IPS-18a (cell line): ENCODE measurements around the gene TRABD2B.

Source experiments
- H3K27ac ChIP-seq: one replicate; pipeline ENCODE4 v1.5.1; 2013; ENCODE audit warnings: low read length
- H3K27me3 ChIP-seq: one replicate; pipeline ENCODE4 v1.6.1; 2013; ENCODE audit warnings: mild to moderate bottlenecking, low read length; ENCODE audit not compliant: control insufficient read depth, insufficient read depth
- H3K36me3 ChIP-seq: one replicate; pipeline ENCODE4 v1.6.1; 2013; ENCODE audit warnings: low read depth, low read length; ENCODE audit not compliant: control insufficient read depth
- H3K4me1 ChIP-seq: one replicate; pipeline ENCODE4 v1.6.1; 2013; ENCODE audit warnings: low read depth, low read length; ENCODE audit not compliant: control insufficient read depth
- H3K4me3 ChIP-seq: one replicate; pipeline ENCODE4 v1.5.1; 2013; ENCODE audit warnings: low read length
- H3K9ac ChIP-seq: one replicate; pipeline ENCODE4 v1.6.1; 2013; ENCODE audit warnings: mild to moderate bottlenecking, low read length, moderate library complexity
- H3K9me3 ChIP-seq: one replicate; pipeline ENCODE4 v1.6.1; 2013; ENCODE audit warnings: low read depth, low read length; ENCODE audit not compliant: control insufficient read depth

TRABD2B gene

GRCh38 chr1:47997289-47998200 lies at the start of gene TRABD2B:
TRABD2B (minus strand) TSS chr1:47997385.
- H3K36me3 ChIP-seq: peaks cover 4% of the 10 kb centered on the region
- peaks cover 39% of the 10 kb centered on the region for H3K27me3 ChIP-seq
- H3K27ac ChIP-seq: no peak within 1 kb of the TSS
- peaks cover 33% of the 10 kb centered on the region for H3K4me1 ChIP-seq
- H3K9me3 ChIP-seq: no peaks in the 10 kb centered on the region
- peak within 1 kb of the TSS; percentile 56 for H3K4me3 ChIP-seq
- H3K9ac ChIP-seq: peak within 1 kb of the TSS; percentile 25

DNA sequence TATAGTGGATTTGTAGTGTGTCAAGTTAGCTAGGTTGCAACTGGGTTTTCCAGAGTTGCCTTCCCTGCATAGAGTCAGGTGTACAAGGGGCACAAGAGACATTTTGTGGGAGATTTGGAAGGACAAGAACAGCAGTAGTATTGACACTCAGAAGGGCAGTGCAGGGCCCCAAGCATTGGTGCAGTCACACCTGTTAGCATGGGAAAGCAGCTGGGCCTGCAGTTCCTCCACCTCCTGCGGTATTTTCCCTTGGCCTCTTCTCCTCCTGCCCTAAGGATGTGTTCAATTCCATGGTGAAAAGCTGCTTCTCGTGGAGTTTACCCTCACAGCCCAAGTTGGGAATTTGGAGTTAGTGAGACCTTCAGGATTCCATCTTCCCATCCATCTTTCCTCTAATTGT lies 47.1 kb upstream of the TRABD2B start:
- no peak overlapping the region for H3K9ac ChIP-seq
- H3K9me3 ChIP-seq: no peaks in the 10 kb centered on the region
- no peaks in the 10 kb centered on the region for H3K36me3 ChIP-seq
- H3K4me1 ChIP-seq: peaks cover 20% of the 10 kb centered on the region
- H3K27me3 ChIP-seq: no peaks in the 10 kb centered on the region
- no peak overlapping the region for H3K4me3 ChIP-seq
- no peak overlapping the region for H3K27ac ChIP-seq

GRCh38 chr1:48043622-48044021 lies 46.4 kb upstream of the TRABD2B start:
- H3K36me3 ChIP-seq: no peaks in the 10 kb centered on the region
- H3K27ac ChIP-seq: no peak overlapping the region
- H3K9me3 ChIP-seq: no peaks in the 10 kb centered on the region
- peaks cover 25% of the 10 kb centered on the region for H3K4me1 ChIP-seq
- H3K27me3 ChIP-seq: no peaks in the 10 kb centered on the region
- H3K4me3 ChIP-seq: no peak overlapping the region
- H3K9ac ChIP-seq: no peak overlapping the region

DNA sequence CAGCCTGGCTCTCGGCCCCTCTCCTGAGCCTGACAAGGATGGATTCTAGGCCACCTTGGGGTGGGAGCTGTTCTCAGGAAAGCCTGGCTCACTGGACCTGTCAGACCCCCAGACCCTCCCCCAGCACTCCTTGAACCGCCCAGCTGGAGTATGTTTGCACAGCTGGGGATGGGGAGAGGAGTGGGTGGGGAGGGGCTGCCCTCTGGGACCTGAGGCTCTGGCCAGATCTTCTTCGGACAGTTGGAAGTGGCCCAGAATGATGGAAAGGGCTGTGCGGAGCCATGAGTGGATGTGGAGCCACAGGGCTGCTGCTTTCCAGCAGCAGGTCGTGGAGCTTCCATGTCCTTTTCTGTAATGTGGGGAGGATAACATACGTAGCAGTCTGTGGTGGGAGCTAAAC lies 43.0 kb upstream of the TRABD2B start:
- Histone ChIP-seq H3K9ac (no peak overlapping the region), H3K36me3 (no peaks in the 10 kb centered on the region), H3K27ac (no peak overlapping the region), H3K27me3 (no peaks in the 10 kb centered on the region), H3K4me3 (no peak overlapping the region), H3K9me3 (no peaks in the 10 kb centered on the region), H3K4me1 (peaks cover 25% of the 10 kb centered on the region)

DNA sequence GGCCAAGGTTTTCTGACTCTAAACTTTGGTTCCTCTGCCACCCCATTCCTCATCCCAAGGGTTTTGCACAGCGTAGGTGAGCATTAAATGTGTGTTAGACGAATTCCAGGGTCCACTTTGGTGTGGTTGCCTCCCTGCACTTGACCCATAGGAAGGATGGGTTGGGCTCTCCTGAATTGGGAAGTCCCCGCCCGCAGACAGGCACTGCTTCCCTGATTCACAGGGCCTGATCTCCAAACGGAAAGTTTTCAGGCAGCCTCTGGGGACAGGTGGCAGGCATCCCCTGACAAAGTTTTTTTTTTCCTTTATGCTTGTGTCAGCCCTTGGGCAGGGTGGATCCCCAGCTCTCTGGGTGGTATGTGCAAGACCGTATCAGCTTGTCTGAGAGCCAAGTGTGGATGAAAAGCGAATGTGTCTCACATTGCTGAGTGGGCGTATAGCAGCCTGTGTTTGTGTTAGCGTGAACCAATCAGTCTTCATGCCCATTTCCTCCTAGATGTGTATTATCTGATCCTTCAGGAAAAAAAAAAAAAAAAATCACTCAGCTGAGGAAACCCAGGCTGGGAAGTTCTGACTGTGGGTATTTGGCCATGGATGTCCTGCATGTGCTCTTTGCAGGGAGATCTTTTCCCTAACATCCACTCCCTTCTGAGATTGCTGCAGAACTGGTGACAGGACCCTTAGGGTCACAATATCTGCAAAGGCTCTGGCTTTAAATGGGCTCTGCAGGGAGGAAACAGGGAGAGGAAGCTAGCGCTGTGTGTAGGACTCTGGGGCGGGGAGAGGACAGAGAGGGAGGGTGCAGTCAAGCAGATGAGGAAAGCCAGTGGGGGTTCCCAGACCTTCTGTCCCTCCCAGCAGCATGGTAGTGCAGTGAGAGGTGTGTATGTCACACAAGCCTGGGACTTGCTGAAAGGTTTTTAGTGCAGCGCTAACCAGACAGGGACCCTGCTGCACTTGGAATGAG lies 42.2 kb upstream of the TRABD2B start:
- Histone ChIP-seq H3K9ac (no peak overlapping the region), H3K27me3 (no peaks in the 10 kb centered on the region), H3K36me3 (no peaks in the 10 kb centered on the region), H3K27ac (no peak overlapping the region), H3K9me3 (no peaks in the 10 kb centered on the region), H3K4me1 (peaks cover 25% of the 10 kb centered on the region), H3K4me3 (no peak overlapping the region)

DNA sequence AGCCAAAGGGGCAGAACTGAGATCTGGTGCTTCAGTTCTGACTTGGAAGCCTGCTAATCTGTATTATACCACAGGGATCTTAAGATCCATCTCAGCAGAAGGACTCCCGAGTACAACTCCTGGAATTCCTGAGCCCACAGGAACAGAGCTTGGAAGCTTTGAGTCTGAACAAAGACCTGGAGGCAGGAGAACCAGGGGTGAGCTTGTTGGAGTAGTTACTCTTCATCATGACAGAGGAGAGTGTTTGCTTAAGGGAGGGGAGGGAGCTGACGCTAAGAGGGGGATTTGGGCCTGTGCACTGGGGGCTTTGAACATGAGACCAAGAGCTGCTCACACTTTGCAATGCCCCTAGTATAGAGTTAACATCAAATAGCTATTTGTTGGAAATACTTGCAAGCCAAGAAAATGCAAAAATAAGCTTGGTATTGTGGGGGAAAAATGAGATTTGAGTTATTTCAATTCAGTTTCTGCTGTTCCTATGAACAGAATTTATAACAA lies 41.1 kb upstream of the TRABD2B start:
- Histone ChIP-seq H3K36me3 (no peaks in the 10 kb centered on the region), H3K9ac (no peak overlapping the region), H3K27me3 (no peaks in the 10 kb centered on the region), H3K4me1 (peaks cover 16% of the 10 kb centered on the region), H3K27ac (no peak overlapping the region), H3K4me3 (no peak overlapping the region), H3K9me3 (no peaks in the 10 kb centered on the region)

- H3K4me1 ChIP-seq: peaks cover 15% of the 10 kb centered on the region
- no peaks in the 10 kb centered on the region for H3K27me3 ChIP-seq
- H3K36me3 ChIP-seq: no peaks in the 10 kb centered on the region
- H3K4me3 ChIP-seq: no peak overlapping the region
- no peak overlapping the region for H3K9ac ChIP-seq
- no peak overlapping the region for H3K27ac ChIP-seq
- no peaks in the 10 kb centered on the region for H3K9me3 ChIP-seq
Observed at GRCh38 chr1:48036710-48037355, 39.6 kb upstream of the TRABD2B start.

DNA sequence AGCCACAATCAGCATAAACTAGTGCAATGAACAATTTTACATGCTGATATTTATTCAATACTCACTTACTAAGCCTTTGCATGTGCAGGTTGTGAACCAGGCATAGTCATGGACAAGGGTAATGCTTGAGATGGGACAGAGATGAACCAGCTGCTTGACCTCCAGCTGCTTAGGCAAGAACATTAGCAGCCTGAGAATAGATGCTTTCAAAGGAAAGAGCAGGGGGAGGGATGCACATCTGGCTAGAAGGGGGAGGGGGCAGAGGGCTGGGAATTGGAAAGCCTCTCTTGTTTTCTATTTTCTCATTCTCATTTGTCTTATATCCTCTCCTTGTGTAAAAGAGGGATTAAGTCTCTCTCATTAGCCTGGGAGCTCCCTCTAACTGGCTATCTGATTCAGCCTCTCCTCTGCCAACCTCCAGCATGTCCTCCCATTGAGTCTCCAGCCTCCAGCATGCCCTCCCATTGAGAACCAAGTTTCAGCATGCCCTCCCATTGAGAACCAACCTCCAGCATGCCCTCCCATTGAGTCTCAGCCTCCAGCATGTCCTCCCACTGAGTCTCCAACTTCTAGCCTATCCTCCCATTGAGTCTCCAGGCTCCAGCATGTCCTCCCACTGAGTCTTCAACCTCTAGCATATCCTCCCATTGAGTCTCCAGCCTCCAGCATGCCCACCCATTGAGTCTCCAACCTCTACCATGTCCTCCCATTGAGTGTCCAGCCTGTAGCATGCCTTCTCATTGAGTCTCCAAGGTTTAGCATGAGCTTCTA lies 38.4 kb upstream of the TRABD2B start:
- Histone ChIP-seq H3K9me3 (no peaks in the 10 kb centered on the region), H3K4me3 (no peak overlapping the region), H3K9ac (no peak overlapping the region), H3K36me3 (no peaks in the 10 kb centered on the region), H3K4me1 (peaks cover 15% of the 10 kb centered on the region), H3K27me3 (no peaks in the 10 kb centered on the region), H3K27ac (no peak overlapping the region)

DNA sequence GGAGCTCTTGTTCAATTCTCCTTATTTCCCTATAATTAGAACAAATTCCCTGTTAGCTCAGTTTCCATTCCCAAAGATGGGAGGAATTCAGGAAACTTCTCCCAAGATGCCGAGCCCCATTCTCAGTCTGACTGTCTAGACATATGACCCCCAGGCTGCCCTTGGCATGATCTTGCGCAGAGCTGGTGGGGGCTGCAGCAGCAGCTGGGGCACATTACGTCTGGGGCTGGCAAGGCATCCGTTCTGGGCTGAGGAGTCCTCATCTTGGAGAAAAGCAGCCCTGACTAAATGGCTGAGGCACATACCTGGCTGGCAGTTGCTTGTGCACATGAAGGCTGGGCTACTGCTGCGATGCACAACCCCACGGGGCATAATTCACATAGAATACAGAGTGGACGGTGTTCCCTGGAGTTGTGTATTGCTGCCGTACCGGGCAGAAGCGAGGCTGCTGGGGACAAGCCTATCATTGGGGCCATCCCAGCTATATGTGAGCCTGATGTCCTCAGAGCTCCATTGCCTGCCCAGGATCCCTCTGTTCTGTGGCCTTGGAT lies 36.4 kb upstream of the TRABD2B start:
- Histone ChIP-seq H3K36me3 (no peaks in the 10 kb centered on the region), H3K27me3 (no peaks in the 10 kb centered on the region), H3K27ac (no peak overlapping the region), H3K4me3 (no peak overlapping the region), H3K9ac (no peak overlapping the region), H3K9me3 (no peaks in the 10 kb centered on the region), H3K4me1 (peaks cover 5% of the 10 kb centered on the region)

DNA sequence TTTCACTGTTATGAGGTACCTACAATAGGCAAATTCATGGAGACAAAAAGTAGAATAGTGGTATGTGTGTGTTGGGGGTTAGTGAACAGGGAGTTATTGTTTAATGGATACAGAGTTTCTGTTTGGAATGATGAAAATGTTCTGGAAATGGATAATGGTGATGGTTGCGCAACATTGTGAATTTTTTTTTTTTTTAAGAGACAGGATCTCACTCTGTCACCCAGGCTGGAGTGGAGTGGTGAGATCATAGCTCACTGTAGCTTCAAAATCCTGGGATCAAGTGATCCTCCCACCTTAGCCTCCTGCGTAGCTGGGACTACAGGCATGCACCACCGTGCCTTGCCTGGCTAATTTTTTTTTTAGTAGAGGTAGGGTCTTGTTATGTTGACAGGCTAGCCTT lies 34.5 kb upstream of the TRABD2B start:
- Histone ChIP-seq H3K4me1 (peaks cover 12% of the 10 kb centered on the region), H3K9me3 (no peaks in the 10 kb centered on the region), H3K36me3 (no peaks in the 10 kb centered on the region), H3K9ac (no peak overlapping the region), H3K27ac (no peak overlapping the region), H3K27me3 (no peaks in the 10 kb centered on the region), H3K4me3 (no peak overlapping the region)
